H1 (cell line): Measurements from ENCODE around the gene NT5C. TPM values are rescaled to one million over a fixed set of nuclear protein-coding genes. Genes with fewer than 3 reads are reported as not detected.

ENCODE experiments used
- FOSL1 ChIP-seq: IDR thresholded peaks from 2 replicates; pipeline ENCODE4 v1.6.1; 2011; ENCODE audit warnings: mild to moderate bottlenecking, low read depth, low read length, moderate library complexity; ENCODE audit not compliant: insufficient read depth
- KDM4A ChIP-seq: IDR thresholded peaks from one replicate; pipeline ENCODE4 v1.7.1; 2012; ENCODE audit warnings: low read depth, mild to moderate bottlenecking, moderate library complexity, low read length, inconsistent platforms; ENCODE audit not compliant: severe bottlenecking
- PHF8 ChIP-seq: fragments of 200-600 bp; sonication (generic); conservative IDR thresholded peaks from 2 replicates; pipeline ENCODE4 v1.7.1; 2012; ENCODE audit warnings: low read depth, mild to moderate bottlenecking, inconsistent platforms, low read length, moderate library complexity
- POLR2A ChIP-seq, 2 experiments: IDR thresholded peaks; 1 replicate in 1 of 2; 2 replicates in 1 of 2; pipeline ENCODE4 v1.6.1; 2011; ENCODE audit warnings: low read depth in 2 of 2, low read length in 2 of 2, mild to moderate bottlenecking in 2 of 2; ENCODE audit errors: control extremely low read depth in 1 of 2
- SIN3A ChIP-seq, 2 experiments: IDR thresholded peaks in 1 of 2; conservative IDR thresholded peaks in 1 of 2; 2 replicates each; pipeline ENCODE4 v1.6.1; 2011 to 2012; ENCODE audit warnings: low read length in 2 of 2, improper control_type of control experiment in 1 of 2, low read depth in 1 of 2, mild to moderate bottlenecking in 1 of 2
- TAF7 ChIP-seq: optimal IDR thresholded peaks from 2 replicates; pipeline ENCODE3; 2011; ENCODE audit warnings: low read depth, mild to moderate bottlenecking, inconsistent platforms, low read length, moderate library complexity, borderline replicate concordance
- polyA plus RNA-seq, 7 experiments: library from polyadenylated mRNA; depleted of rRNA in 3 of 7; stranded (reverse) in 5 of 7; unstranded in 2 of 7; fragments of >200 nt in 5 of 7; fragments of 200-250 nt in 2 of 7; gene quantifications; 1 replicate in 5 of 7; 2 replicates in 1 of 7; 4 replicates in 1 of 7; pipeline versions ENCODE4 v1.2.1 to v1.2.3, GENCODE V29; 2011 to 2013; ENCODE audit warnings: missing spikeins in 2 of 7, mixed read lengths in 2 of 7
- total RNA-seq: library from RNA; stranded (reverse); fragmentation: NEBNext Ultra II Directional; extraction: Animal tissue kit (Norgen Biotek cat#: 25700); gene quantifications from 2 replicates; pipeline ENCODE4 v1.2.1, GENCODE V29; 2021
- TF ChIP-seq, protein P1 (sequence below): IDR thresholded peaks from 2 replicates; pipeline ENCODE4 v1.6.1; 2012; ENCODE audit warnings: low read length, inconsistent platforms

The NT5C gene
- total and polyA plus RNA-seq, 2 of the 8 experiments (the other 6 are each of a cell fraction or from before 2014, with no cell fraction given): 52.1 to 66.4 TPM

DNA sequence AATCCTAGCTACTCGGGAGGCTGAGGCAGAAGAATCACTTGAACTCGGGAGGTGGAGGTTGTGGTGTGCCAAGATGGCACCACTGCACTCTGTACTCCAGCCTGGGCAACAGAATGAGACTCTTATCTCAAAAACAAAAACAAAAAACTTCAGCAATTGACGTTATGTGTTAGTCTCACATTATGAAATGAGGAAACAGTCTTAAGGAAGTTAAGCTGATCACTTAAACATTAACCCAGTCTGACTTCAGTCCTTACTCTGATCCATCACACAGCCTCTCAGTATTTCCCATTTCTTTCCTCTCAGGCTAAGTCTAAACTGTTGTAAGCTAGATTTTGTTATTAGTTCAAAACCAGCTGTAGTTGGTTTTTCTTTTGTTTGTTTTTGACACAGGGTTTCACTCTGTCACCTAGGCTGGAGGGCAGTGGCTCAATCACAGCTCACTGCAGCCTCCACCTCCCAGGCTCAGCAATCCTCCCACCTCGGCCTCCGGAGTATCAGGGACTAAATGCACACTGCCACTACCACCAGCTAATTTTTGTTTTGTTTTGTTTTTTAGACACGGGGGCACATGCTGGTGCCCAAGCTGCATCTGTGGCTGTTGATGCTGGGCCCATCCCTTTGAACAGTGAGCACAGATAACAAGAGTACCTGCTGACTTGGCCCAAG lies 16.5 kb upstream of the NT5C start (continued):
- TF ChIP-seq TAF7 (no peak), PHF8 (no peak), KDM4A (no peak), FOSL1 (no peak), SIN3A (conservative IDR thresholded peaks at IDR 0.05 in 1 of 2, IDR thresholded peaks at IDR 0.05 in 1 of 2; ENCODE audit: low read depth in 1 of 2, low read length in 2 of 2) (no peak), POLR2A (IDR thresholded peaks at IDR 0.05; ENCODE audit: control extremely low read depth in 1 of 2, low read depth in 2 of 2, low read length in 2 of 2) (no peak)
- TF ChIP-seq, protein P1, sequence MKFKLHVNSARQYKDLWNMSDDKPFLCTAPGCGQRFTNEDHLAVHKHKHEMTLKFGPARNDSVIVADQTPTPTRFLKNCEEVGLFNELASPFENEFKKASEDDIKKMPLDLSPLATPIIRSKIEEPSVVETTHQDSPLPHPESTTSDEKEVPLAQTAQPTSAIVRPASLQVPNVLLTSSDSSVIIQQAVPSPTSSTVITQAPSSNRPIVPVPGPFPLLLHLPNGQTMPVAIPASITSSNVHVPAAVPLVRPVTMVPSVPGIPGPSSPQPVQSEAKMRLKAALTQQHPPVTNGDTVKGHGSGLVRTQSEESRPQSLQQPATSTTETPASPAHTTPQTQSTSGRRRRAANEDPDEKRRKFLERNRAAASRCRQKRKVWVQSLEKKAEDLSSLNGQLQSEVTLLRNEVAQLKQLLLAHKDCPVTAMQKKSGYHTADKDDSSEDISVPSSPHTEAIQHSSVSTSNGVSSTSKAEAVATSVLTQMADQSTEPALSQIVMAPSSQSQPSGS: no peak
